ENCODE data around the gene PLEKHJ1.
"Not testable (repeated sequence)": the region's sequence is repeated elsewhere in the genome, so short reads cannot be mapped to it uniquely, and the experiment has no call there.

Gene PLEKHJ1

GRCh38 chr19:2219726-2220125 lies 16.4 kb downstream of the PLEKHJ1 start:
- DNase-seq (ENCODE audit: low spot score): no peak

GRCh38 chr19:2217591-2217990 lies 18.5 kb downstream of the PLEKHJ1 start:
- DNase-seq (ENCODE audit: low spot score): no peak

- DNase-seq (ENCODE audit: low spot score): no peak
Observed at GRCh38 chr19:2216361-2217225, 19.5 kb downstream of the PLEKHJ1 start.

GRCh38 chr19:2215281-2215751 lies 20.8 kb downstream of the PLEKHJ1 start:
- DNase-seq (ENCODE audit: low spot score): no peak

- no peak for DNase-seq (ENCODE audit: low spot score)
Observed at GRCh38 chr19:2214251-2214650, 21.9 kb downstream of the PLEKHJ1 start.

GRCh38 chr19:2213799-2214198 lies 22.3 kb downstream of the PLEKHJ1 start:
- no peak for DNase-seq (ENCODE audit: low spot score)

- DNase-seq (ENCODE audit: low spot score): no peak
Observed at GRCh38 chr19:2212861-2213711, 23.0 kb downstream of the PLEKHJ1 start.

- DNase-seq (ENCODE audit: low spot score): no peak
Observed at GRCh38 chr19:2210987-2211740, 25.0 kb downstream of the PLEKHJ1 start.

GRCh38 chr19:2210206-2210605 lies 25.9 kb downstream of the PLEKHJ1 start:
- DNase-seq (ENCODE audit: low spot score): no peak

GRCh38 chr19:2209408-2209807 lies 26.7 kb downstream of the PLEKHJ1 start:
- DNase-seq (ENCODE audit: low spot score): no peak

GRCh38 chr19:2208975-2209374 lies 27.2 kb downstream of the PLEKHJ1 start:
- no peak for DNase-seq (ENCODE audit: low spot score)

GRCh38 chr19:2207991-2208860 lies 27.9 kb downstream of the PLEKHJ1 start:
- DNase-seq (ENCODE audit: low spot score): peak; percentile 76

GRCh38 chr19:2207008-2207407 lies 29.1 kb downstream of the PLEKHJ1 start:
- DNase-seq (ENCODE audit: low spot score): no peak

- no peak for DNase-seq (ENCODE audit: low spot score)
Observed at GRCh38 chr19:2202366-2202765, 33.8 kb downstream of the PLEKHJ1 start.

- DNase-seq (ENCODE audit: low spot score): no peak
Observed at GRCh38 chr19:2201473-2202148, 34.5 kb downstream of the PLEKHJ1 start.

- not testable (repeated sequence) for DNase-seq (ENCODE audit: low spot score)
Observed at GRCh38 chr19:2200624-2201294, 35.4 kb downstream of the PLEKHJ1 start.

- DNase-seq (ENCODE audit: low spot score): no peak
Observed at GRCh38 chr19:2199861-2200623, 36.1 kb downstream of the PLEKHJ1 start.

GRCh38 chr19:2199215-2199614 lies 36.9 kb downstream of the PLEKHJ1 start:
- DNase-seq (ENCODE audit: low spot score): no peak

- no peak for DNase-seq (ENCODE audit: low spot score)
Observed at GRCh38 chr19:2198317-2198716, 37.8 kb downstream of the PLEKHJ1 start.

Measured in kidney capillary endothelial cell (primary cell).